SK-MEL-5 (cell line): ENCODE data around the gene TST. TPM values are rescaled to one million over a fixed set of nuclear protein-coding genes. Genes with fewer than 3 reads are reported as not detected.
"Not testable (repeated sequence)": the region's sequence is repeated elsewhere in the genome, so short reads cannot be mapped to it uniquely, and the experiment has no call there.

Experiments used
- DNase-seq: peaks from one replicate; pipeline ENCODE4 v3.0.0-alpha.2; 2016; ENCODE audit warnings: low read depth, low spot score
- in situ Hi-C: cut with HindIII; loops from 2 replicates; pipeline ENCODE4 v1.10.0; 2016; ENCODE audit warnings: low sequenced_read_pairs, high pct_unique_total_duplicates, low pct_unique_long_range_greater_than_20kb
- total RNA-seq: library from RNA; depleted of rRNA; stranded (reverse); fragments of >200 nt; shearing (Covaris generic); gene quantifications from 2 replicates; pipeline ENCODE4 v1.2.3, GENCODE V29; 2014

The TST gene
- total RNA-seq, 1 experiment from 2014 or later = 26.0 TPM

GRCh38 chr22:37010976-37011375 is 8.3 kb downstream of the TST start:
- in situ Hi-C loops = no loop called here
- DNase-seq = no peak

- in situ Hi-C loops = no loop called here
Observed at GRCh38 chr22:37010174-37010573, 9.1 kb downstream of the TST start.

GRCh38 chr22:37009490-37009889 is 9.8 kb downstream of the TST start:
- DNase-seq = no peak
- in situ Hi-C loops = no loop called here

More at GRCh38 chr22:37010174-37010573, 9.1 kb downstream of the TST start:
- no peak for DNase-seq

DNA sequence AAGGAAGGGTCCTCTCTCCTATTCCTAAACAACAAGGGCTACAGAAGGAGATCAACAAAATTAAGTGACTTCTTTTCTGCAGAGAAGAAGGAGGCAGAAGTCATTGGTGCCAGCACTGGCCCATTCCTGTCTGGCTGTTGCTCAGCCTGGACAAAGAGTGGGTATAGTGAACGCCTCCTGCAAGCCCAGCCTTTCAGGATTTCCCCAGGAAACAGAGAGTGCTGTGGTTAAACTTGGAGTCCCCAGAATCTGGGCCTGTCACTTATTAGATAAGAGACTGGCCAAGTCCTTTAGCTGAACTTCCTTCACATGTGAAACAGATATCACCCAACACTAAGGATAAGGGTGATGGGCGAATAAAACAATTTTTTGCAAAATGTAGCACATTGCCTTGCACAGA is 10.9 kb downstream of the TST start:
- in situ Hi-C loops = no loop called here
- no peak for DNase-seq

- in situ Hi-C loops = no loop called here
- DNase-seq = no peak
Observed at GRCh38 chr22:37007651-37008050, 11.6 kb downstream of the TST start.

DNA sequence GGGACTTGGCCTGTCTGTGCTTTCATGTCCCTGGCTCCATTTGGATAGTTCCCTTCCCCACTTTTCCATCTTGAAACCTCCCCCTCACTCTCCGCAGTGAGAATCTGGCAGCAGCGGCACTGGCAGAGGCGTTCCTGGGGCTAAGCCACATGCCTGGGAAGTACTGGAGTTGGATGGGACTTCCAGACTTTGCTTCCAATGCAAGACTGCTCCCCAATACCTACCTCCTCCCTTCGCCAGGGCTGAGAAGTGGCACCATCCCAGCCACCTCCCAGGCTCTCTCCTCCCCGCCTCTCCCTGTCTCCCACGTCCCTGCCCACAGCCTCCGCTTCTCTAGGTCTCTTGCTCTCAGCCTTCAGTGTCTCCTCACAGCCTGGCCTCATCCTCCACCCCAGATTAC is 16.6 kb downstream of the TST start:
- in situ Hi-C loops = no loop called here
- DNase-seq = no peak

DNA sequence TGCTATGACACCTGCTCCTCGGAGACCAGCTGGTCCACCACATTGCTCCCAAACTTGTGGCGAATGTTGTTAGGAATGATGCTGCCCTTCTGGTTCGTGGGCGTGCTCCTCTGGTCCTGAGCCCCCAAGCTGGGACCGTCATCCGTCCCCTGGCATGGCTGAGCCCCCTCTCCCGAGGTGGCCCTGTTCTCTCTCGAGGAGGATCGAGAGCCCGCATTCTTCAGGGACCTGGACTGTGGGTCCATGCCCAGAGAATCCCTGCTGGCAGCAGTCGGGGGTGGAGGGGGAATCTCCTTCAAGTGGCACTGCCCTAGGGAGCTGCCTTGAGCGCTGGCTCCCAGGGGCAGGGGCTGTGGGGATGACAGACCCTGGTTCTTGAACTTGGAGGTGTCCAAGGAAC is 17.4 kb downstream of the TST start:
- no peak for DNase-seq
- in situ Hi-C loops = no loop called here

- no peak for DNase-seq
- in situ Hi-C loops = no loop called here
Observed at GRCh38 chr22:37000676-37001534, 18.3 kb downstream of the TST start.

DNA sequence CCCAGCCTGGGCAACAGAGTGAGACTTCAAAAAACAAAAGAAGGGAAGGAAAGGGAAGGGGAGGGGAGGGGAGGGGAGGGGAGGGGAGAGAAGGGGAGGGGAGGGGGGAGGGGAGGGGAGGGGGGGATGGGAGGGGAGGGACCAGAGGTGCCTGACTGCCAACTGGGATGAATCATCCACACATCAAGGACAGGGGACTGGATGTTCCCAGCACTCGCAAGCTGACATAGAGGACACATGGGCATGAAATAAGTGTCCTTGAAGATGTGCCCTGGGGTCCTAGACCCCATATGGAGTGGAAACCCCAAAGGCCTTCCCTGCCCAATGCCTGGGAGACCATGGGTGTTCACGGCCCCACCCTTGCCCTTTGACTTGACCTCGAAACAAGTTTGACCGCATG is 19.8 kb downstream of the TST start:
- DNase-seq = no peak
- in situ Hi-C loops = no loop called here

- in situ Hi-C loops = no loop called here
Observed at GRCh38 chr22:36998620-36999351, 20.5 kb downstream of the TST start.

GRCh38 chr22:36997746-36998145 is 21.5 kb downstream of the TST start:
- in situ Hi-C loops = no loop called here
- no peak for DNase-seq

More at GRCh38 chr22:36998620-36999351, 20.5 kb downstream of the TST start:
- no peak for DNase-seq

DNA sequence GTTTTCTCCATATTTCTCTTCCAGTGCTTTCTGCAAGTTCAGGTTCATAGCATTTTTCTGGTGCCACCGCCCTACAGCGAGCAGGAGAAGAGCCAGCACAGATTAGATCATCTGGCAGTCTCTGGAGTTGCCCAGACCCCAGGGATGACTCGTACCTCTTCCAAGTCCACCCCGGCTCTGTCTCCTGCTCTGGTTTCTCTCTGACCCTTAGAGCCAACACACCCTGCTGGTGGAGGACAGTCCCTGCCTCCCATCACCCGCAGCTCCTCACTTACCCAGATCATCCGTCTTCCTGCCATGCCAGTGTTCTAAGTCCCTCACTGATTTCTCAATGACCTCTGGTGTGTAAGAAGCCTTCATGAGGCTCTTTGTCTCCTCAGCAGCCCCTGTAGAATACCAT is 28.0 kb downstream of the TST start:
- DNase-seq = no peak

DNA sequence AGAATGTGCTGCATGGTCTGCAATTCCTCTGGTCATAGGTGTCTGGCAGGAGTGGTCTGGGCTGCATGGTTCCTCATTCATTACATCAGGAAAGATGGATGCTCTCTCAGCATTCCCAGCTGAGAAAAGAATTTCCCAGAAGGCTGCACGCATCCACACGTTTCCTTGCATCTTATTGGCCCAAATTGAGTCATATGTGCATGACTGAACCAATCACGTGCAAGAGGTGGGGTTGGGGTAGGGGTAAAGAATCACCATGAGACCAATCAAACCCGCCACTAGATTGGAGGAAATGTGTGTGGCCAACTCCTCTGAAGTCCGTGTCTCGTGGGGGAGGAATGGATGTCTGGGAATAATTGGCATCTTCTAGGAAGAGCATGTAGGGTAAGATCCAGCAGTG is 28.8 kb downstream of the TST start:
- in situ Hi-C loops = no loop called here
- no peak for DNase-seq

More for the DNA sequence above, 28.0 kb downstream of the TST start:
- in situ Hi-C loops = no loop called here

- in situ Hi-C loops, DNase-seq: not testable (repeated sequence)
Observed at GRCh38 chr22:36989012-36989411, 30.2 kb downstream of the TST start.

GRCh38 chr22:36988075-36988832 is 31.0 kb downstream of the TST start:
- in situ Hi-C loops = no loop called here
- no peak for DNase-seq

- in situ Hi-C loops = no loop called here
- peak; percentile 45 for DNase-seq
Observed at GRCh38 chr22:36986242-36986821, 32.9 kb downstream of the TST start.

- no peak for DNase-seq
- in situ Hi-C loops = no loop called here
Observed at GRCh38 chr22:36985211-36985889, 33.9 kb downstream of the TST start.
